Fibroblast of skin of left quadriceps (primary cell): Measurements from ENCODE around the gene KRT81.
"Not testable (repeated sequence)": the region's sequence is repeated elsewhere in the genome, so short reads cannot be mapped to it uniquely, and the experiment has no call there.

ENCODE experiments used
- DNase-seq, 2 experiments: peaks; one replicate each; pipeline ENCODE4 v3.0.0-alpha.2; 2013; ENCODE audit warnings: low read depth in 2 of 2

Gene KRT81

GRCh38 chr12:52253391-52254179 is 37.7 kb downstream of the KRT81 start:
- no peak for DNase-seq

- DNase-seq: no peak
Measured at GRCh38 chr12:52252728-52253343, 38.5 kb downstream of the KRT81 start.

GRCh38 chr12:52252175-52252615 is 39.1 kb downstream of the KRT81 start:
- DNase-seq: not testable (repeated sequence)

GRCh38 chr12:52251367-52252051 is 39.8 kb downstream of the KRT81 start:
- no peak for DNase-seq

- no peak for DNase-seq
Measured at GRCh38 chr12:52250048-52250990, 41.0 kb downstream of the KRT81 start.

GRCh38 chr12:52249511-52250047 is 41.8 kb downstream of the KRT81 start:
- DNase-seq: no peak

GRCh38 chr12:52248541-52249461 is 42.5 kb downstream of the KRT81 start:
- no peak for DNase-seq

GRCh38 chr12:52247622-52248540 is 43.5 kb downstream of the KRT81 start:
- DNase-seq: no peak

GRCh38 chr12:52246720-52247621 is 44.4 kb downstream of the KRT81 start:
- DNase-seq: no peak

GRCh38 chr12:52245962-52246569 is 45.3 kb downstream of the KRT81 start:
- no peak for DNase-seq

GRCh38 chr12:52245259-52245961 is 45.9 kb downstream of the KRT81 start:
- DNase-seq: no peak

- DNase-seq: no peak
Measured at GRCh38 chr12:52244615-52244994, 46.7 kb downstream of the KRT81 start.

- DNase-seq: peak; percentile 70 to 73
Measured at GRCh38 chr12:52243856-52244614, 47.3 kb downstream of the KRT81 start.

- no peak for DNase-seq
Measured at GRCh38 chr12:52243259-52243855, 48.0 kb downstream of the KRT81 start.

- DNase-seq: no peak
Measured at GRCh38 chr12:52242442-52243258, 48.7 kb downstream of the KRT81 start.
